PC-3 (cell line): ENCODE results near the gene MAP3K20.

Experiments used
- EZH2phosphoT487 ChIP-seq: fragments of 300-600 bp; sonication (generic); IDR thresholded peaks from 2 replicates; pipeline ENCODE4 v1.6.1; 2018; ENCODE audit warnings: mild to moderate bottlenecking, antibody characterized with exemption, low read length, borderline replicate concordance
- TF ChIP-seq, protein P1 (sequence below): fragments of 300-600 bp; sonication (generic); conservative IDR thresholded peaks from 2 replicates; pipeline ENCODE4 v1.5.1; 2017; ENCODE audit warnings: antibody characterized with exemption, low read depth, mild to moderate bottlenecking, low read length

GRCh38 chr2:173101687-173102086 lies 26.0 kb downstream of the MAP3K20 start:
- TF ChIP-seq, protein P1, sequence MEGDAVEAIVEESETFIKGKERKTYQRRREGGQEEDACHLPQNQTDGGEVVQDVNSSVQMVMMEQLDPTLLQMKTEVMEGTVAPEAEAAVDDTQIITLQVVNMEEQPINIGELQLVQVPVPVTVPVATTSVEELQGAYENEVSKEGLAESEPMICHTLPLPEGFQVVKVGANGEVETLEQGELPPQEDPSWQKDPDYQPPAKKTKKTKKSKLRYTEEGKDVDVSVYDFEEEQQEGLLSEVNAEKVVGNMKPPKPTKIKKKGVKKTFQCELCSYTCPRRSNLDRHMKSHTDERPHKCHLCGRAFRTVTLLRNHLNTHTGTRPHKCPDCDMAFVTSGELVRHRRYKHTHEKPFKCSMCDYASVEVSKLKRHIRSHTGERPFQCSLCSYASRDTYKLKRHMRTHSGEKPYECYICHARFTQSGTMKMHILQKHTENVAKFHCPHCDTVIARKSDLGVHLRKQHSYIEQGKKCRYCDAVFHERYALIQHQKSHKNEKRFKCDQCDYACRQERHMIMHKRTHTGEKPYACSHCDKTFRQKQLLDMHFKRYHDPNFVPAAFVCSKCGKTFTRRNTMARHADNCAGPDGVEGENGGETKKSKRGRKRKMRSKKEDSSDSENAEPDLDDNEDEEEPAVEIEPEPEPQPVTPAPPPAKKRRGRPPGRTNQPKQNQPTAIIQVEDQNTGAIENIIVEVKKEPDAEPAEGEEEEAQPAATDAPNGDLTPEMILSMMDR = no peak
- no peak for TF ChIP-seq EZH2phosphoT487
